GM12892 (cell line): ENCODE measurements around the gene NFASC.

Experiments used
- DNase-seq: peaks from one replicate; pipeline ENCODE4 v3.0.0; 2011; ENCODE audit not compliant: insufficient read length
- FAIRE-seq: peaks from 2 replicates; lab custom pipeline; 2011; peaks lifted over from hg19 to GRCh38; lab: Jason Lieb, UNC
- POLR2A ChIP-seq: IDR thresholded peaks from 2 replicates; pipeline ENCODE4 v1.6.1; 2011; ENCODE audit warnings: low read depth, low read length, control low read depth
- POLR2AphosphoS5 ChIP-seq: IDR thresholded peaks from 2 replicates; pipeline ENCODE4 v1.6.1; 2011; ENCODE audit warnings: low read depth, low read length, control low read depth
- TAF1 ChIP-seq: IDR thresholded peaks from 2 replicates; pipeline ENCODE4 v1.6.1; 2011; ENCODE audit warnings: low read depth, mild to moderate bottlenecking, control low read depth, low read length, borderline replicate concordance

Gene NFASC

DNA sequence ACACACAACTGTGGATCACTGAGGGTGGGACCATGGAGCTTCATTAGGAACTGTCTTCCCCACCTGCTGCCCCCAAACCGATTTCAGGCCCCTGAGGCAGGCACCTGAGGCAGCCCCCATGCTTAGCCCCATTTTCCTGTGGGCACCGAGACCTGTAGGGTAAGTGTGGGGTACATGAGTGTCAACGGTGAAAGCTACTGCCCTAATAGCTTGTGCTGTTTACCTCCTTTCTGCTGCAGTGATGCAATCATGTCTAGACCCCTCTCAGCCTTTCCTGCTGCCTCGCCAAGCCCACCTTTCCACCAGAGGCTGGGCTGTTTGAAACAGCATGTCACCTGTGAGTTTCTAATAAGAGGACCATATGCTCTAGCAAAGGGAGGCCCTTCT is 53.0 kb downstream of the NFASC start:
- FAIRE-seq (no peak), DNase-seq (no peak)
- TF ChIP-seq POLR2AphosphoS5 (no peak), TAF1 (no peak), POLR2A (no peak)

DNA sequence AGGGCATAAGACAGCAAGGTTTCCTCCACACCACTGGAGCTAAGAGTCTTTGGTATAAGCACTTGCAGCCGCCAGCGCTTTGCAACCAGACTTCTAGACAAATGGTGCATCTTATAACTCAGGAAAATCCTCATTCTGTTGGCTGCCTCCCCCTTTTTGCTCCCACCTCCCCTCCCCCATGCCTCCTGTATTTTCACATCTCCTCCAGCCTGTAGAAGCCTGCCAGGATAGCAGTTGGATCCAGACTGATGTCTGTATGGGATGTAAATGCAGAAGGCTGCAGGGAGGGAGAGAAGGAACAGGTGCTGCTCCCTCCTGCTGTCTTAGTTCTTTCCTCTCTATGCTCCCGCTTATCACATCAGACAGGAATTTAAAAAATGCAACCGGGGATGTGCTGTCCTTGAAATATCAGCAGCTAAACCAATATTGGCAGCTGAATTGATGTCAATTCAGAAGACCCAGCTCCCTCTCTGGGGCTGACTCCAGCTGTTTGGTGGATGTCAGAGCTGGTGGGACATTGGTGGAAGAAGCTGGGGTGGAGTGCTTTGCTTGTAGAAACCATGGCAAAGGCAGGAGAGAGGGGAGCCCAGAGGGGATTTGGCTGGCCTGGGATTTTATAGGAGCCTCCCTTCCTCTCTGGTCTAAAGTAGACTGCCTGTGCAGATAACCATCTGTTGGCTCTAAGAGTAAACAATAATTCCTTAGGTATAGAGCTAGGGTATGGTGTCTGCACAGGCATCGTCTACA is 53.5 kb downstream of the NFASC start:
- no peak for TF ChIP-seq POLR2AphosphoS5
- no peak for TF ChIP-seq POLR2A
- no peak for TF ChIP-seq TAF1
- DNase-seq, result no peak
- FAIRE-seq, result no peak

DNA sequence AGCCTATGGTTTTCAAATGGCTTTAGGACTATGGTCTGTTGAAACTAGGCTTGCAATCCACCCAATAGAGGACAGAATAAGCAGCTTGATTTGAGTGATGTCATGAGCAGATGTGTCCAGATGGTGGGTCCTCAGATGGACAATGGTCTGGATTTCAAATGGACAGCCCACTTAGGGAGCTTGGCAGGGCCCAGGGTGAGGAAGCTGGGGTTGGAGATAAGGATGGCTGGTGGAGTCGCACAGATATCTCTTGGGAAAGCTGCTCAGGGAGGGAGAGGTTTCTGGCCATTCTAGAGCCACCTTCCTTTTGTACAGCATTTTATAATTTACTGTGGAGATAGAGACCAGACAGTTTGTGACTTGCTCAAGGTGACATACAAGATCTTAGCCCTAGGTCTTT is 55.0 kb downstream of the NFASC start:
- no peak for DNase-seq
- no peak for FAIRE-seq

DNA sequence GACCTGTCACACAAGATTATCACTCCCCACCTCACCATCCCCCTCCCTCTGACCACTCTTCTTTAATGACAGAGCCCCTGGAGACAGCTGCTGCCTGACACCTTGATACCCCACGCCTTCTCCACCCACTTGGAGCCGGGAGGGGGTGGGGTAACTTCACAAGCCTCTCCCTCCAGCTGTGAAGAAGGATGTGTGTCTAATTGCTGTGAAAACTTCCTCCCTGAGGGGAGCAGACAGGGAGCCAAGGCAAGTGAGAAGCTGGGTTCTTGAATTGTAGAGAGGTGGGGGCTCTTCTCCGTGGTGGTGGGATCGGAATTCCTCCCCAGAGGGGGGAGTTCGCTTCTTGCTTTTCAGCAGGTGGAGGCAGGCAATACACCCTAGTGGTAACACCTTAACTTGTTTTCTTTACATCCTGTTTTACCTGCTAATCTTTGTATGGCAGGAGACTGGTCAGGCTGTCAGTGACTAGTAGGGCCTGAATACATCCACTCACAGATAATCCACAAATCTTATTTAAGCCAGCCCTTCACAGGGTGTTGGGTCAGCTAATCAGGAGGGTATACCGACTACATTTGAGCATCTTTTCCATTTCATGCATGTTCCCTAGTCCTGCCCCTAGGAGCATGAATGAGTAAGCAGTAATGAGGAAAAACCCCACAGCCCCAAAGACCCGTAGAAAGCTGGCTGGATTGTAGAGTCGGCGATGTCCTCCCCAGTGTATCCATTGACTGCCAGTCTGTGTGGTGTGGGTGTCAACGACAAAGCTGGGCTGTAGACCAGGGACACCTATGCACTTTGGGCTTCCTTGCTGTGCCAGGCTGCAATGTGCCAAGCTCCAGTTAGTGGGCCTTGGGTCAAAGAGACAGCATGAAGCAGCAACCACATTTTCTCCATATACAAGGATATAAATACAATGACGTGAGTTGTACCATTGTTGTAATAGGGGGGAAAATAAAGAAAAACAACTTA is 57.3 kb downstream of the NFASC start:
- TF ChIP-seq POLR2AphosphoS5 (no peak), TAF1 (no peak), POLR2A (no peak)
- no peak for FAIRE-seq
- DNase-seq, result no peak

More for the DNA sequence above, 55.0 kb downstream of the NFASC start:
- TF ChIP-seq POLR2AphosphoS5 (no peak), TAF1 (no peak), POLR2A (no peak)

DNA sequence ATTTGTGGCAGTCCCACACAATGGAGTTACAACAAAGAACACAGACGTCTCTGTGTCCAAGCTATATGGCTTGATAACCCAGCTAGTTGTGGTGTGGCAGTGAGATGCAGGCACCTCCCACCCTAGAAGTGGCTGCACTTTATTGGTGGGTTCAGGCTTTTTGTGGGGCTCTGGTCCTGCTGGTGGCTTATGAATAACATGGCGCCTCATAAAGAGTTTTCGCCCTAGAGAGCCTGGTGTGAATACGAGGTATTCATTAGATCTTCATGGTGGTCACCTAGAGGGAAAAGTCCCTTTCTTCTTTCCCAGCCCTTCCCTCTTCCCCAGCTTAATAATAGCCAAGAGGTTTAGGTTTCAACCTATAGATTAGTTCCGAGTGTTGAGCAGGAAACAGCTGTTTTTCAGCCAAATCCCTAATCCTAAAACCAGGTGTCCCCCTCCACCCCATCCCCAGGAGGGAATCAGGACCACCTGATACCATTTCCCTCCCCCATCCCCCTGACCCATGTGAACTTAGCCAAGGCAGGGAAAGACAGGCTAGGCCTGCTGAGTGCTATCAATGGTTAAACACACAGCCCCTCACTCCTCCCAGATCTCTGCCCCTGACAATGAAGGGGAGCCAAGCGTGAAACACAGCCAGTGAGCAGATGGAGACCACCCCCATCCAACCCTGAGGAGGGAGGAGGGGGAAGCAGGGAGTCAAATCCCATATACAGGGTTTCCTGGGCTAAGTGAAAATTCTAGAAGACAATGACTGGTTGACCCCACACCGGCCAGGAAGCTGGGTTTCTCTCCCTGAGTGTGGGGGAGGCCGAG is 58.2 kb downstream of the NFASC start:
- no peak for DNase-seq
- no peak for TF ChIP-seq POLR2A
- no peak for TF ChIP-seq POLR2AphosphoS5
- no peak for TF ChIP-seq TAF1
- FAIRE-seq, result no peak

DNA sequence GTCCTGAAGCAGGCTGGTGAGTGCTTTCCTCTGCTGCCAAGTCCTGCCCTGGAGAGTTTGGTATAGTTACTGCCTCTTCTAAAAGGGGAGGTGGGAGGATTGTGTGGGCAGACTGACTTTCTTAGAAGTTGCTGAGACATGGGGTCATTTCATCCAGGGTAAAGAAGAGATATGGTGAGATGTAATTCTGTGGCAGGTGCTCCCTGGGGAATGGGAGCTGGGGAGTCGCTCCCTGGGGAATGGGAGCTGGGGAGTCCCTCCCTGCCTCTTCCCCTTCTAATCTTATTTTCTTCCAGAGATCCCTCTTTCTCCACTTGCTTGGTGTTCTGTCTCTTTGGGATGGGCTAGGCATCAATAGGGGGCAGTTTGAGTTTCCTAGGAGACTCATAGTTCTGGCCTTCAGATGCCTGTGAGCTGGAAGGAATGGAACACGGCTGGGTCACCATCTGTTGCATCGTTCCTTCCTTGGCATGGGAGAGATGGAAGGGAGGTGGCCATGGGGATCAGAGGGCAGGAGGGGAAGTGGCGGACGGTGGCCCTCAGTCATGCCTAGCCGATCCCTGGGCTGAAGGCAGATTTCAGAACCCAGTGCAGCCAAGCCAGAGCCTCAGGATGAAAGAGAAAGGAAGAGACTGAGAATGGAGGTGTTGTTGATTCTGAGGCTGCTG is 59.0 kb downstream of the NFASC start:
- DNase-seq (no peak), FAIRE-seq (no peak)
- TF ChIP-seq TAF1, result no peak
- no peak for TF ChIP-seq POLR2AphosphoS5
- TF ChIP-seq POLR2A, result no peak

DNA sequence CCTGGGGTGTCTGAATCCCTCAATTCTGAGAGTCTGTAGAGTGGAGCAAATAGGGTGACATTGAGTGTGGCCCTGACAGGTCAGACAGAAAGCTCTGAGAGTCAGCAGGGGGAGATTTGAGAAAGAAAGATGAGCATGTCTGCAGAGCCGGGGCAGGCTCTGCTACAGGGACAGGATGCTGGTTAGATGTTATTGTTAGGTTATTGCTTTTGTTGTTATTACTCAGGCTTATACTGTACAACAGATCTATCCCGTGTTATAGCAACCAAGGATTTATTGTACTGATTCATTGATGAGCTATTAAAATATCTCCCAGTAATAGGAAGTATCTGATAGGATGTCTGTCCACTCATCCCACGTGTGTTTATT is 59.5 kb downstream of the NFASC start:
- TF ChIP-seq POLR2AphosphoS5 (no peak), TAF1 (no peak), POLR2A (no peak)
- DNase-seq (no peak), FAIRE-seq (no peak)

DNA sequence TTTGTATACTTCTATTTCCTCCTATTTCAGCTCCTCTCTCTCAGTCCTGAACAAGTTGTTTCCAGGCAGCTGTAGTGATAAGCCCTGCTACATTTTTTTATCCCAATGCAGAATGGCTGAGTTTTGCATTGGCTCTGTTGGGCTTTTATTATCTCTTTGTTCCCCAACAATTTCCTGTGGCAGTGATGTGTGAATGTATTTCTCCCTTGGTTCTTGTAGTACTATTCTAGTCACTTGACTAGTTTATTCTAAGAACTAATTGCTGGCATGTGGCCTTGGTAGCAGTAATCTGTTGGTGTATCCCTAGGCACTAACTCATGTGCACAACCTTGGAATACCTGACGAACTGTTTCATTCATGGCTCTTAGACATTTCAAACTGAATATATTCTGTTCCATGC is 60.7 kb downstream of the NFASC start:
- no peak for DNase-seq
- TF ChIP-seq POLR2A, result no peak
- TF ChIP-seq POLR2AphosphoS5, result no peak
- TF ChIP-seq TAF1, result no peak
- FAIRE-seq, result no peak

DNA sequence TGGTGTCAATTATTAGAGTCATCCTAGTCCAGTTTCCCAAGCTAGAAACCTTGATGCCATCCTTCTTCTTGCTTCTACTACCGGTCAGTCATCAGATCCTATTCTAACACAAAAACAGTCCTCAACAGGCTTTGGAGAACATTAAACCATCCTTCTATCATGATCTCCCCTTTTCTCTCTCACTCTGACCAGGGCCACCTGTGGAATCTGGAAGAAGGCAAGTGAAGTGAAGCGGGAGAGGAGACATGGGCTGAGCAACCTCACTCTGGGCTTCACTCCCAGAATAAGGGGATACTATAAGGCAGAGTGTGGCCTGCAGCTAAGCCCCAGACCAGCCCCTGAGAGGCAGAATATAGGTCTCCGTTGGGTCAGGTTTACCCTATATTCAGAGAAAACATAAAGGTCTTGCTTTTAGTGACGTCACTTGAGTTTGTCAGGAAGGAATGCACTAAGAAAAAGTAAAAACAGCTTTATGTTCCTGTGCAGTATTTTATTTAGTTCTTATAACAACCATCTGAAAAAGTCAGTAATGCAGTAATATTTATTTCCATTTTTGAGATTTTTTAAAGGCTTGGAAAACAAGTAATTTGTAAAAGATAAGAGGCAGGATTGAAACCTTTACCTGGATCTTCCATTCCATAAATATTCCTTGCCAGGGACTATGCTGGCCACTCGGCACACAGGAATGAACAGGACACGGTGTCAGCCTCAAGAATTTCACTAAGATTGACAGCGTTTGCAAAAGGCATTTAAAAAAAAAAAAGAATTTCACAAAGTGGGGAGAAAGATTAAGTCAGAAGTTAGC is 61.3 kb downstream of the NFASC start:
- FAIRE-seq (no peak), DNase-seq (no peak)
- TF ChIP-seq POLR2A (no peak), TAF1 (no peak), POLR2AphosphoS5 (no peak)

DNA sequence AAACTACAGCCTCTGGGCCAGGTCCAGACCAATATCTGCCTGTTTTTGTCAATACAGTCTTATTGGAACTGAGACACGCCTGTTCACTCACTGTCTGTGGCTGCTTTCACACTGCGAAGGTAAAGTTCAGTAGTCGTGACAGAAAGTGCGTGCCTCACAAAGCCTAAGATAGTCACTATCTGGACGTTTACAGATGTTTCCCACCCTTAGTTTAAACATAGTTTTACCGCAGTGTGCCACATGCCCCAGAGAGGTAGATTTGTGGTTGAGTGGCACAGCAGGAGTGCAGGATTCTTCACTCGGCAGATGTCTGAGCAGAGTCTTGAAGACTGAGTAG is 61.9 kb downstream of the NFASC start:
- DNase-seq (no peak), FAIRE-seq (no peak)
- TF ChIP-seq TAF1 (no peak), POLR2A (no peak), POLR2AphosphoS5 (no peak)
